Upper lobe of left lung (tissue), 6 donors: ENCODE data around the gene C6orf62. TPM values are rescaled to one million over a fixed set of nuclear protein-coding genes. Genes with fewer than 3 reads are reported as not detected.
"Not testable (repeated sequence)": the region's sequence is repeated elsewhere in the genome, so short reads cannot be mapped to it uniquely, and the experiment has no call there.

Experiments used
- ATAC-seq, 2 donors: fragments of 200-7000 bp; cut with Tn5 transposase; one replicate each; pipeline ENCODE4 v1.9.1; 2022; ENCODE audit warnings: mild to moderate bottlenecking in 2 of 2, moderate library complexity in 2 of 2; ENCODE audit not compliant: low FRiP score in 2 of 2
- DNase-seq, 2 donors: peaks; one replicate each; pipeline ENCODE4 v3.0.0-alpha.2; 2019 to 2020
- H3K27ac ChIP-seq, 4 donors: fragments of 200-600 bp; sonication (generic); one replicate each; pipeline ENCODE4 v1.5.1; 2016 to 2019
- H3K27me3 ChIP-seq, 4 donors: fragments of 200-600 bp; sonication (generic); one replicate each; pipeline ENCODE4 v1.5.1; 2017 to 2019
- H3K36me3 ChIP-seq, 4 donors: fragments of 200-600 bp; sonication (generic); one replicate each; pipeline ENCODE4 v1.5.1; 2016 to 2019
- H3K4me1 ChIP-seq, 4 donors: fragments of 200-600 bp; sonication (generic); one replicate each; pipeline ENCODE4 v1.5.1; 2018 to 2019
- H3K4me3 ChIP-seq, 4 donors: fragments of 200-600 bp; sonication (generic); one replicate each; pipeline ENCODE4 v1.5.1; 2017 to 2019; ENCODE audit warnings: mild to moderate bottlenecking in 2 of 4, moderate library complexity in 1 of 4
- H3K9me3 ChIP-seq, 4 donors: fragments of 200-600 bp; sonication (generic); one replicate each; pipeline ENCODE4 v1.5.1; 2018 to 2019
- EP300 ChIP-seq, 4 donors: sonication (generic); formaldehyde crosslinking; IDR thresholded peaks; one replicate each; pipeline ENCODE4 v1.5.1; 2017; ENCODE audit warnings: antibody characterized with exemption in 4 of 4, control low read depth in 2 of 4
- POLR2A ChIP-seq, 4 donors: fragments of 450-650 bp; IDR thresholded peaks; one replicate each; pipeline ENCODE4 v1.5.1; 2016 to 2017; ENCODE audit warnings: antibody characterized with exemption in 4 of 4, mild to moderate bottlenecking in 2 of 4
- POLR2AphosphoS5 ChIP-seq, 2 donors: sonication (generic); formaldehyde crosslinking; IDR thresholded peaks; one replicate each; pipeline ENCODE4 v1.5.1; 2017; ENCODE audit warnings: antibody characterized with exemption in 2 of 2
- WGBS, 2 donors: methylation state at CpG; one replicate each; pipeline ENCODE4 v1.1.5; 2017 to 2018; 5-methylcytosine and 5-hydroxymethylcytosine counted together
- total RNA-seq, 6 donors: library from RNA; depleted of rRNA in 4 of 6; stranded (reverse); fragments of >200 nt in 4 of 6; gene quantifications; one replicate each; pipeline versions ENCODE4 v1.1.0 to v1.2.1, GENCODE V29; 2016 to 2021
- TF ChIP-seq, protein P1 (sequence below), 6 experiments: fragments of 450-650 bp in 4 of 6; fragments of 200-600 bp in 2 of 6; sonication (generic) in 2 of 6; IDR thresholded peaks; one replicate each; pipeline ENCODE4 v1.5.1; 2016 to 2019; ENCODE audit warnings: antibody characterized with exemption in 6 of 6
- donor health status: DM: no; HTN: no; CAD: no; lungs with moderate emphysema.
- donor health status: DM: no; HTN: yes; CAD: no; lungs with severe emphysema.

The C6orf62 gene
- total RNA-seq, 6 donors from 2014 or later: 41.9 to 131 (median 95.3) TPM

DNA sequence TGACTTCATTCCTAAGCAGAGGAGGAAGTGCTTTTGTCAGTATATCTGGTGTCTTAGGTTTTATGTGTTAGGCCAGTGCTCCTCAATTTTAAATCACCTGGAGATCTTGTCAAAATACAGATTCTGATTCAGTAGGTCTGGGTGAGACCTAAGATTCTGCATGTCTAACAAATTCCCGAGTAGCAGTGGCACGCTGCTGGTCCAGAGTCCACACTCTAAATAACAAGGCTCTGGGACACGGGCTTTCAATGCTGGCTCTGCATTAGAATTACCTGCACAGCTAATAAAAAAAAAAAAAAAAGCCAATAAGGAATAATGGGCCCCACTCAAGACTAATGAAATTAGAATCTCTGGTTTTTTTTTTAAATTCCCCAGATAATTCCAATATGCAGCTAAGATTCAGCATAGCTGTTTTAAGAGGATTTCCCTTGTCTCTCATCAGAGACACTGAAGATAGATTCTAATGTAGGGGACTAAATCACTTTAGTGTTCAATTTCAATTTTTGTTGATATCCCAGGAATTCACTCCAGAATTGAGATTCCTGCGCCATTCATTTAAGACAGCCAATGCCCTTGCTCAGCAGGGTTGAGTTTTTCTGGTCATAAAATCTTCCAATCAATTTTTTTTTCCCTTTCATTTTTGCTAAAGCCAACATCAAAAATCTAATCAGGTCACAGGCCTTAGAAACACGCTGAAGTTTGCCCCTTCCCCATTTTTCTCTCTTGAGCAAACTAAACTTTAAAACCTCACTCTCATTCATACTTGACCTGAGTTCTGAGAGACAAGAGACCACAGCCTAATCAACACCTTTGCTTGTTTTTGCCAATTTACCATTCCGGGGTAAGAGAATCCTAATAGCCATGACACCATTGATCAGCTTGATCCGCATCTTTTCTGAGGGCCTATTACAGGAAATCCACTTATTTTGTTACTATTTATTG is 54.6 kb downstream of the C6orf62 start:
- peak overlapping the region in 2 of 4 donors; percentile 19 to 60 for H3K27ac ChIP-seq
- H3K4me3 ChIP-seq: peak overlapping the region in 1 of 4 donors; percentile 75

DNA sequence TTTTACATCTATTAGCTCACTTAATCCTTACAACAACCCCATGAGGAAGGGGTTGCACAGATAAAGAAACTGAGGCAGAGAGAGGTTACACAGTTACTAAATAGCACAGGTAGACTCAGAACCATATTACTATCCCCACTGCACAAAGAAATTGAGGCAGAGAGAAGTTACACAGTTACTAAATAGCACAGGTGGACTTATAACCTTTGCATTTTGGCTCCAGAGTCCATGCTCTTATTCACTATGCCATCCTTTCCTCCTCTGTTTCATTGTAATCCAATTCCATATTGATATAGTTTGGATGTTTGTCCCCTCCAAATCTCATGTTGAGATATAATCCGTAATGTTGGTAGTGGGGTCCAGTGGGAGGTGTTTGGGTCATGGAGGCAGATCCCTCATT is 55.8 kb downstream of the C6orf62 start:
- 95 to 100% methylated on average over 1 of the region's 1 CpG for WGBS, 2 donors
- no peak for TF ChIP-seq POLR2AphosphoS5 (IDR thresholded peaks at IDR 0.05)
- no peak for TF ChIP-seq EP300 (IDR thresholded peaks at IDR 0.05)
- no peak for TF ChIP-seq POLR2A (IDR thresholded peaks at IDR 0.05)
- TF ChIP-seq, protein P1, sequence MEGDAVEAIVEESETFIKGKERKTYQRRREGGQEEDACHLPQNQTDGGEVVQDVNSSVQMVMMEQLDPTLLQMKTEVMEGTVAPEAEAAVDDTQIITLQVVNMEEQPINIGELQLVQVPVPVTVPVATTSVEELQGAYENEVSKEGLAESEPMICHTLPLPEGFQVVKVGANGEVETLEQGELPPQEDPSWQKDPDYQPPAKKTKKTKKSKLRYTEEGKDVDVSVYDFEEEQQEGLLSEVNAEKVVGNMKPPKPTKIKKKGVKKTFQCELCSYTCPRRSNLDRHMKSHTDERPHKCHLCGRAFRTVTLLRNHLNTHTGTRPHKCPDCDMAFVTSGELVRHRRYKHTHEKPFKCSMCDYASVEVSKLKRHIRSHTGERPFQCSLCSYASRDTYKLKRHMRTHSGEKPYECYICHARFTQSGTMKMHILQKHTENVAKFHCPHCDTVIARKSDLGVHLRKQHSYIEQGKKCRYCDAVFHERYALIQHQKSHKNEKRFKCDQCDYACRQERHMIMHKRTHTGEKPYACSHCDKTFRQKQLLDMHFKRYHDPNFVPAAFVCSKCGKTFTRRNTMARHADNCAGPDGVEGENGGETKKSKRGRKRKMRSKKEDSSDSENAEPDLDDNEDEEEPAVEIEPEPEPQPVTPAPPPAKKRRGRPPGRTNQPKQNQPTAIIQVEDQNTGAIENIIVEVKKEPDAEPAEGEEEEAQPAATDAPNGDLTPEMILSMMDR (IDR thresholded peaks at IDR 0.05): no peak
- no peaks in the 10 kb centered on the region for H3K9me3 ChIP-seq
- H3K4me3 ChIP-seq: no peak overlapping the region
- H3K27ac ChIP-seq: no peak overlapping the region
- no peaks in the 10 kb centered on the region for H3K27me3 ChIP-seq
- H3K4me1 ChIP-seq: peaks cover 25 to 47% (median 32%) of the 10 kb centered on the region in 4 donors
- peaks cover 0 to 16% (median 7%) of the 10 kb centered on the region in 4 donors for H3K36me3 ChIP-seq
- DNase-seq (no peak), ATAC-seq (no peak)

More for the DNA sequence above, 54.6 kb downstream of the C6orf62 start:
- no peaks in the 10 kb centered on the region for H3K9me3 ChIP-seq
- WGBS, 2 donors: 93 to 94% methylated on average over 7 of the region's 7 CpGs
- peaks cover 25 to 50% (median 29%) of the 10 kb centered on the region in 4 donors for H3K4me1 ChIP-seq
- H3K27me3 ChIP-seq: no peaks in the 10 kb centered on the region
- no peak for DNase-seq
- peaks cover 0 to 14% (median 7%) of the 10 kb centered on the region in 4 donors for H3K36me3 ChIP-seq
- TF ChIP-seq, protein P1 (IDR thresholded peaks at IDR 0.05): no peak
- no peak for TF ChIP-seq POLR2AphosphoS5 (IDR thresholded peaks at IDR 0.05)
- no peak for TF ChIP-seq POLR2A (IDR thresholded peaks at IDR 0.05)
- TF ChIP-seq EP300 (IDR thresholded peaks at IDR 0.05): no peak
- no peak for ATAC-seq

DNA sequence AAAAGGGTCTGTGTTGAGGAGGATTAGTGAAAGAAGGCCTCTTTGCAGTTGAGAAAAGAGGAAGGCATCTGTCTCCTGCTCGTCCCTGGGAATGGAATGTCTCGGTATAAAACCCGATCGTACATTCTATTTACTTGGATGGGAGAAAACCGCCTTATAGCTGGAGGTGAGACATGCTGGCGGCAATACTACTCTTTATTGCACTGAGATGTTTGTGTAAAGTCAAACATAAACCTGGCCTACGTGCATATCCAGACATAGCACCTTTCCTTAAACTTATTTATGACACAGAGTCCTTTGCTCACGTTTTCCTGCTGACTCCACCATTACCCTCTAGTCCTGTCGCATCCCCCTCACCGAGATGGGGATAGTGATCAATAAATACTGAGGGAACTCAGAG is 56.7 kb downstream of the C6orf62 start:
- H3K27ac ChIP-seq: no peak overlapping the region
- ATAC-seq (no peak), DNase-seq (no peak)
- no peak overlapping the region for H3K4me3 ChIP-seq
- peaks cover 18 to 38% (median 24%) of the 10 kb centered on the region in 4 donors for H3K4me1 ChIP-seq
- TF ChIP-seq, protein P1 (IDR thresholded peaks at IDR 0.05): no peak
- TF ChIP-seq EP300 (IDR thresholded peaks at IDR 0.05): no peak
- no peak for TF ChIP-seq POLR2A (IDR thresholded peaks at IDR 0.05)
- TF ChIP-seq POLR2AphosphoS5 (IDR thresholded peaks at IDR 0.05): no peak
- H3K27me3 ChIP-seq: no peaks in the 10 kb centered on the region
- 92 to 96% methylated on average over 10 of the region's 10 CpGs for WGBS, 2 donors
- peaks cover 0 to 23% (median 7%) of the 10 kb centered on the region in 4 donors for H3K36me3 ChIP-seq
- H3K9me3 ChIP-seq: no peaks in the 10 kb centered on the region

DNA sequence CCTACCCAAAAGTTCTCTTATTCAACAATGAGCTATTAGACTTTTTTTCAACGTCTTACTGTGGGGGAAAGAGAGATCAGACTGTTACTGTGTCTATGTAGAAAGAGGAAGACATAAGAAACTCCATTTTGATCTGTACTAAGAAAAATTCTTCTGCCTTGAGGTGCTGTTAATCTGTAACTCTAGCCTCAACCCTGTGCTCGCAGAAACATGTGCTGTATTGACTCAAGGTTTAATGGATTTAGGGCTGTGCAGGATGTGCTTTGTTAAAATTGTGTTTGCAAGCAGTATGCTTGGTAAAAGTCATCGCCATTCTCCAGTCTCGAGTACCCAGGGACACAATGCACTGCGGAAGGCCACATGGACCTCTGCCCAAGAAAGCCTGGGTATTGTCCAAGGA is 57.2 kb downstream of the C6orf62 start:
- Histone ChIP-seq H3K4me1 (peaks cover 18 to 38% (median 24%) of the 10 kb centered on the region in 4 donors), H3K36me3 (peaks cover 0 to 23% (median 7%) of the 10 kb centered on the region in 4 donors)
- ATAC-seq, H3K4me3 ChIP-seq, H3K27ac ChIP-seq, H3K27me3 ChIP-seq, H3K9me3 ChIP-seq, DNase-seq: not testable (repeated sequence)
- 81 to 95% methylated on average over 5 of the region's 5 CpGs for WGBS, 2 donors

- 82 to 89% methylated on average over 2 of the region's 2 CpGs for WGBS, 2 donors
- H3K27ac ChIP-seq: peak overlapping the region in 2 of 4 donors; percentile 75 to 76
- no peaks in the 10 kb centered on the region for H3K27me3 ChIP-seq
Observed at GRCh38 chr6:24660105-24660504, 58.8 kb downstream of the C6orf62 start.

More at GRCh38 chr6:24660105-24660504, 58.8 kb downstream of the C6orf62 start:
- Histone ChIP-seq H3K4me3 (no peak overlapping the region), H3K4me1 (peaks cover 8 to 31% (median 18%) of the 10 kb centered on the region in 4 donors), H3K9me3 (no peaks in the 10 kb centered on the region), H3K36me3 (peaks cover 0 to 30% (median 7%) of the 10 kb centered on the region in 4 donors)
- ATAC-seq (no peak), DNase-seq (no peak)
- TF ChIP-seq POLR2AphosphoS5 (IDR thresholded peaks at IDR 0.05) (no peak), POLR2A (IDR thresholded peaks at IDR 0.05) (no peak), EP300 (IDR thresholded peaks at IDR 0.05) (no peak)
- TF ChIP-seq, protein P1 (IDR thresholded peaks at IDR 0.05): no peak
